HG03342 (cell line): ENCODE results near the gene TMEM217.
"Not testable (repeated sequence)": the region's sequence is repeated elsewhere in the genome, so short reads cannot be mapped to it uniquely, and the experiment has no call there.

ENCODE experiments used
- ATAC-seq: cut with Tn5 transposase; IDR thresholded peaks from one replicate; pipeline ENCODE4 v1.9.1; 2021; ENCODE audit warnings: mild to moderate bottlenecking, moderate library complexity; ENCODE audit not compliant: unreplicated experiment

TMEM217 gene

GRCh38 chr6:37257634-37258404 is at the start of gene TMEM217, which contains the start of gene TBC1D22B:
TMEM217 (minus strand) TSS chr6:37258144; CDS start chr6:37219030, 39,114 bp downstream.
TBC1D22B (plus strand) TSS chr6:37257772; CDS start chr6:37257918, 146 bp downstream.
- ATAC-seq = peak; percentile 92

GRCh38 chr6:37307484-37307883 is 49.5 kb upstream of the TMEM217 start:
- not testable (repeated sequence) for ATAC-seq

- ATAC-seq = no peak
These were observed 48.8 kb upstream of the TMEM217 start for GRCh38 chr6:37306624-37307222.

GRCh38 chr6:37305841-37306425 is 48.0 kb upstream of the TMEM217 start:
- ATAC-seq = no peak

- ATAC-seq = no peak
These were observed 46.8 kb upstream of the TMEM217 start for GRCh38 chr6:37304766-37305165.

GRCh38 chr6:37303891-37304503 is 46.1 kb upstream of the TMEM217 start:
- ATAC-seq = no peak

GRCh38 chr6:37303091-37303660 is 45.2 kb upstream of the TMEM217 start:
- no peak for ATAC-seq

- no peak for ATAC-seq
These were observed 44.2 kb upstream of the TMEM217 start for GRCh38 chr6:37302086-37302686.

- ATAC-seq = no peak
These were observed 42.0 kb upstream of the TMEM217 start for GRCh38 chr6:37299990-37300389.

- ATAC-seq = no peak
These were observed 41.0 kb upstream of the TMEM217 start for GRCh38 chr6:37298958-37299357.

- not testable (repeated sequence) for ATAC-seq
These were observed 39.7 kb upstream of the TMEM217 start for GRCh38 chr6:37297637-37298036.

- no peak for ATAC-seq
These were observed 35.5 kb upstream of the TMEM217 start for GRCh38 chr6:37293426-37293825.

GRCh38 chr6:37289931-37290330 is 32.0 kb upstream of the TMEM217 start:
- no peak for ATAC-seq

- ATAC-seq = no peak
These were observed 30.3 kb upstream of the TMEM217 start for GRCh38 chr6:37288247-37288646.

- no peak for ATAC-seq
These were observed 29.7 kb upstream of the TMEM217 start for GRCh38 chr6:37287519-37288157.

- peak; percentile 58 for ATAC-seq
These were observed 27.9 kb upstream of the TMEM217 start for GRCh38 chr6:37285861-37286311.

- ATAC-seq = no peak
These were observed 26.8 kb upstream of the TMEM217 start for GRCh38 chr6:37284781-37285180.

GRCh38 chr6:37283671-37284151 is 25.8 kb upstream of the TMEM217 start:
- no peak for ATAC-seq

GRCh38 chr6:37283268-37283667 is 25.3 kb upstream of the TMEM217 start:
- no peak for ATAC-seq

- no peak for ATAC-seq
These were observed 24.4 kb upstream of the TMEM217 start for GRCh38 chr6:37282371-37282770.
